HCEC 1CT (cell line): ENCODE results near the gene PLA2G15.

Experiments
- DNase-seq: peaks from one replicate; pipeline ENCODE4 v3.0.0-alpha.2; 2017

Gene PLA2G15

GRCh38 chr16:68255712-68256111, 10.5 kb downstream of the PLA2G15 start:
- no peak for DNase-seq

GRCh38 chr16:68257251-68257905, 12.2 kb downstream of the PLA2G15 start:
- peak; percentile 18 for DNase-seq

- peak; percentile 49 for DNase-seq
Measured at GRCh38 chr16:68257906-68258800, 13.0 kb downstream of the PLA2G15 start.

- no peak for DNase-seq
Measured at GRCh38 chr16:68259007-68259825, 14.0 kb downstream of the PLA2G15 start.

GRCh38 chr16:68263559-68264127, 18.5 kb downstream of the PLA2G15 start:
- no peak for DNase-seq

- peak; percentile 85 for DNase-seq
Measured at GRCh38 chr16:68264128-68265077, 19.2 kb downstream of the PLA2G15 start, which contains the start of gene SLC7A6. Gene SLC7A6 (plus strand): TSS chr16:68264526. CDS start chr16:68274727, 10,201 bp downstream.

- DNase-seq = peak; percentile 78
Measured at GRCh38 chr16:68265078-68265920, 20.1 kb downstream of the PLA2G15 start.

GRCh38 chr16:68267612-68268405, 22.6 kb downstream of the PLA2G15 start:
- DNase-seq = no peak

- DNase-seq = no peak
Measured at GRCh38 chr16:68269793-68270192, 24.6 kb downstream of the PLA2G15 start.

- DNase-seq = no peak
Measured at GRCh38 chr16:68270353-68270752, 25.2 kb downstream of the PLA2G15 start.

- DNase-seq = no peak
Measured at GRCh38 chr16:68272507-68273209, 27.5 kb downstream of the PLA2G15 start.

GRCh38 chr16:68273459-68273858, 28.3 kb downstream of the PLA2G15 start:
- no peak for DNase-seq

- no peak for DNase-seq
Measured at GRCh38 chr16:68273896-68274295, 28.7 kb downstream of the PLA2G15 start.

- DNase-seq = no peak
Measured at GRCh38 chr16:68274441-68274840, 29.3 kb downstream of the PLA2G15 start.

GRCh38 chr16:68275611-68276191, 30.5 kb downstream of the PLA2G15 start:
- DNase-seq = no peak

- no peak for DNase-seq
Measured at GRCh38 chr16:68276223-68276622, 31.1 kb downstream of the PLA2G15 start.

- no peak for DNase-seq
Measured at GRCh38 chr16:68279726-68280558, 34.8 kb downstream of the PLA2G15 start.
